Measurements from ENCODE around the gene CELF2. TPM values are rescaled to one million over a fixed set of nuclear protein-coding genes. Genes with fewer than 3 reads are reported as not detected.

Gene CELF2
- total RNA-seq, 2 donors from 2014 or later, result 30.2 to 34.4 TPM

- no peak for DNase-seq
- no peaks in the 10 kb centered on the region for H3K9me3 ChIP-seq
- intact Hi-C loops (cut with DNase I), result no loop called here
- H3K27me3 ChIP-seq, result no peaks in the 10 kb centered on the region
- no peak overlapping the region for H3K27ac ChIP-seq
- no peak overlapping the region for H3K4me3 ChIP-seq
- no peaks in the 10 kb centered on the region for H3K4me1 ChIP-seq
- no peaks in the 10 kb centered on the region for H3K36me3 ChIP-seq
- no peak overlapping the region for H3K9ac ChIP-seq (ENCODE audit: low read depth in 2 of 2, low read length in 2 of 2)
- no peak for TF ChIP-seq CTCF (IDR thresholded peaks at IDR 0.05)
Measured at GRCh38 chr10:11024596-11024995, 6.9 kb downstream of the CELF2 start.

GRCh38 chr10:11025978-11026377 is 8.3 kb downstream of the CELF2 start:
- H3K4me1 ChIP-seq, result no peaks in the 10 kb centered on the region
- H3K9ac ChIP-seq (ENCODE audit: low read depth in 2 of 2, low read length in 2 of 2), result no peak overlapping the region
- TF ChIP-seq CTCF (IDR thresholded peaks at IDR 0.05), result no peak
- no peak overlapping the region for H3K4me3 ChIP-seq
- no peak overlapping the region for H3K27ac ChIP-seq
- DNase-seq, result no peak
- no peaks in the 10 kb centered on the region for H3K36me3 ChIP-seq
- no peaks in the 10 kb centered on the region for H3K27me3 ChIP-seq
- intact Hi-C loops (cut with DNase I), result no loop called here
- H3K9me3 ChIP-seq, result no peaks in the 10 kb centered on the region

- Histone ChIP-seq H3K4me1 (no peaks in the 10 kb centered on the region), H3K27me3 (no peaks in the 10 kb centered on the region), H3K27ac (no peak overlapping the region), H3K4me3 (no peak overlapping the region), H3K36me3 (no peaks in the 10 kb centered on the region), H3K9me3 (no peaks in the 10 kb centered on the region), H3K9ac (ENCODE audit: low read depth in 2 of 2, low read length in 2 of 2) (no peak overlapping the region)
- intact Hi-C loops (cut with DNase I), result no loop called here
- no peak for DNase-seq
- TF ChIP-seq CTCF (IDR thresholded peaks at IDR 0.05), result no peak
Measured at GRCh38 chr10:11026773-11027172, 9.1 kb downstream of the CELF2 start.

GRCh38 chr10:11034762-11035161 is 17.1 kb downstream of the CELF2 start:
- no peak for TF ChIP-seq CTCF (IDR thresholded peaks at IDR 0.05)
- Histone ChIP-seq H3K4me3 (no peak overlapping the region), H3K9me3 (no peaks in the 10 kb centered on the region), H3K27me3 (no peaks in the 10 kb centered on the region), H3K4me1 (peaks cover 7% of the 10 kb centered on the region), H3K27ac (no peak overlapping the region), H3K9ac (ENCODE audit: low read depth in 2 of 2, low read length in 2 of 2) (no peak overlapping the region), H3K36me3 (no peaks in the 10 kb centered on the region)
- intact Hi-C loops (cut with DNase I), result no loop called here
- no peak for DNase-seq

GRCh38 chr10:11035301-11035991 is 17.8 kb downstream of the CELF2 start:
- Histone ChIP-seq H3K4me3 (no peak overlapping the region), H3K36me3 (no peaks in the 10 kb centered on the region), H3K4me1 (peaks cover 7% of the 10 kb centered on the region), H3K27me3 (no peaks in the 10 kb centered on the region), H3K27ac (no peak overlapping the region), H3K9me3 (no peaks in the 10 kb centered on the region), H3K9ac (ENCODE audit: low read depth in 2 of 2, low read length in 2 of 2) (no peak overlapping the region)
- DNase-seq, result peak; percentile 51
- intact Hi-C loops (cut with DNase I), result no loop called here
- TF ChIP-seq CTCF (IDR thresholded peaks at IDR 0.05), result no peak

All from colonic mucosa (tissue), 4 donors.